Activated T-cell treated with anti-CD3 and anti-CD28 coated beads, Interleukin-2, amount 50 U/mL, for 24 hours (primary cell): ENCODE measurements around the gene HPSE2.
"Not testable (repeated sequence)": the region's sequence is repeated elsewhere in the genome, so short reads cannot be mapped to it uniquely, and the experiment has no call there.

ENCODE experiments used
- DNase-seq: peaks from one replicate; pipeline ENCODE4 v3.0.0-alpha.2; 2020
- H3K27ac Mint-ChIP-seq: 2 replicates; pipeline ENCODE4 v1.8.0; 2020; ENCODE audit warnings: mild to moderate bottlenecking, mixed read lengths
- H3K27me3 Mint-ChIP-seq: 2 replicates; pipeline ENCODE4 v1.8.0; 2020; ENCODE audit warnings: mixed read lengths
- H3K36me3 Mint-ChIP-seq: 2 replicates; pipeline ENCODE4 v1.8.0; 2020; ENCODE audit warnings: low read depth, mixed read lengths
- H3K4me1 Mint-ChIP-seq: 2 replicates; pipeline ENCODE4 v1.8.0; 2020; ENCODE audit warnings: low read depth, mixed read lengths
- H3K4me3 Mint-ChIP-seq: 2 replicates; pipeline ENCODE4 v1.8.0; 2020; ENCODE audit warnings: mild to moderate bottlenecking, moderate library complexity, mixed read lengths
- H3K9me3 Mint-ChIP-seq: 2 replicates; pipeline ENCODE4 v1.8.0; 2020; ENCODE audit warnings: mixed read lengths

The HPSE2 gene

DNA sequence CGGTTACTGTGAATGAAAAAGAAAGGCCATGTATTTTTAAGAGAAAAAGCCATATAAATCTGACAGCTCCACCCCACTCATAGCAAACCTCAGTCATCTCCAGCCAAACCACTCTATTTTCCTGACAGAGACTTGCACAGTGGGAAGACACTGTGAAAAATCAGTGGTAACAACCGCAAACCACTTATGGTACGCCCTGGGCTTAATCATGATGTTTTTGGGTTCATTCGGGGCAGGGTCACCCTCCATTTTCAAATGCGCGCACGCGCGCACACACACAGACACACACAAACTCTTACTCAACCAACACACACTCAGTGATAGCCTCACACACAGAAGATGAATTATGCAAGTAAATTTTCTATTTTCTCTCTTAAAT lies 706.9 kb downstream of the HPSE2 start:
- Mint-ChIP-seq H3K9me3 (no peaks in the 10 kb centered on the region), H3K27ac (no peak overlapping the region), H3K27me3 (peaks cover 6% of the 10 kb centered on the region), H3K4me1 (no peaks in the 10 kb centered on the region), H3K4me3 (no peak overlapping the region), H3K36me3 (no peaks in the 10 kb centered on the region)
- DNase-seq: no peak

DNA sequence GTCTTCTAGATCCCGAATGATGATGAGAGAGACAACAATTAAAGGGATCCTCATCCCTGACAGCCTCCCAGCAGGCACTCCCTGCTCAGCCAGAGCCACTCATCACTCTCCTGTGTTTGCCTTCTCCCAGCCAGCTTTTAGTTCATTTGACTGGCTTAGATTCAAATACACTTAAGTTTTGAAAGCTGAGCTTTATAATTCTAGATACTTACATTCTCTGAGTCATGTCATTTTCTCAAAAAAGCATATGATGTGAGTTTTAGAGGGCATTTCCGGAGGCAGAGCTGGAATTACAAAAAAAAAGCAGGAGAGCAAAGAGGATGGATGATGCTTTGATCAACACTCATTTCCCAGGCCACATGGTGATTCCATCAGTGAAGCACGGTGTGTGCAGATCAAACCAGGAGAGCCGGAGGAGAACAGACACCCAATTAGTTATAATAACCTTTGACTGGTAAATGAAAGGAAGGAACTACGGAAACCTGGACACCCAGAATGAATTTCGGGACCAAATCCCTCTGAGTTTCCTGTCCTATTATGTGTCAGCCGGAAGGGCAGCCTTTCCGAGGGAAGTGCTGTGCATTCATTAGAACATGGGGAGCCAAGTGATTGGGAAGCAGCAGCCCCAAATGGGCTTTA lies 707.4 kb downstream of the HPSE2 start:
- H3K27me3 Mint-ChIP-seq: peaks cover 6% of the 10 kb centered on the region
- no peak overlapping the region for H3K27ac Mint-ChIP-seq
- H3K9me3 Mint-ChIP-seq: no peaks in the 10 kb centered on the region
- DNase-seq: no peak
- no peaks in the 10 kb centered on the region for H3K4me1 Mint-ChIP-seq
- H3K36me3 Mint-ChIP-seq: no peaks in the 10 kb centered on the region
- no peak overlapping the region for H3K4me3 Mint-ChIP-seq

- Mint-ChIP-seq H3K27me3 (peaks cover 3% of the 10 kb centered on the region), H3K27ac (no peak overlapping the region), H3K4me3 (no peak overlapping the region), H3K4me1 (no peaks in the 10 kb centered on the region), H3K36me3 (no peaks in the 10 kb centered on the region), H3K9me3 (peaks cover 3% of the 10 kb centered on the region)
- DNase-seq: no peak
Observed at GRCh38 chr10:98525969-98526368, 709.7 kb downstream of the HPSE2 start.

DNA sequence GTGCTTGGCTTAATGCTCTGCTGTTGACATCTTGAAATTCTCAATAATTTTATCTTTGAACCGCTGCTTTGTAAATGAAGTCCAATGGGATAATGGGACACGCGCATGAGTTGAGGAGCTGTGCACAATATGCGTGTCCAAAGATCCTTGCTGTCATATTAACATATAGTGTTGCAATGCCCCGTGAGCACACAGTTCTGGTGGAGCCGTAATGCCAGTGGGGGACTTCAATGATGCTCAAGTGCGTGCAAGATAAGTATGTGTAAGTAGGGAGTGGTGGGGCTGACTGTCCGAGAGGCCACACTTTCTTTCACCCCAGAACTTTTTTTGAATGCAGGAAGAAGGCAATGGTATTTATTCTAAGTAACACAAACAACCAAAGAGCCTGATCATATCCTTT lies 711.5 kb downstream of the HPSE2 start:
- Mint-ChIP-seq H3K36me3 (no peaks in the 10 kb centered on the region), H3K4me3 (no peak overlapping the region), H3K9me3 (peaks cover 3% of the 10 kb centered on the region), H3K27ac (no peak overlapping the region), H3K27me3 (peaks cover 7% of the 10 kb centered on the region), H3K4me1 (no peaks in the 10 kb centered on the region)
- no peak for DNase-seq

DNA sequence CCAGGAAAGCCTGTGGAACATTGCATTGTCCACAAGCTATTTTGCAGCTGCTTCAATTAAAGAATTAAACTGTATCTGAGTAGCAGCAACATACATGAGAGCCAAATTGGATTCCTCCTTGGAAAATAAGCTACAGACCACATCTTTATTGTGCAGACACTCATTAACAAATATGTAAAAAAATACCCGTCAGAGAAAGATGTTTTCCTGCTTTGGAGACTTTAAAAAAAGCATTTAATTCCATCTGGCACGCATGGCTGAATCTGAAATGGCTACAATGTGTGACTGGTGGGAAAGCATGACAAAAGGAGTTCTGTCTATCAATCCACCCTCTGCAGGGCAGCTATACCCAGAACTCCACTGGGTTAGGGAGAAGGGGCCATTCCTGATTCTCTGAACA lies 715.8 kb downstream of the HPSE2 start:
- H3K4me3 Mint-ChIP-seq: no peak overlapping the region
- H3K27ac Mint-ChIP-seq: no peak overlapping the region
- DNase-seq: no peak
- H3K36me3 Mint-ChIP-seq: no peaks in the 10 kb centered on the region
- H3K9me3 Mint-ChIP-seq: peaks cover 3% of the 10 kb centered on the region
- H3K27me3 Mint-ChIP-seq: peaks cover 26% of the 10 kb centered on the region
- no peaks in the 10 kb centered on the region for H3K4me1 Mint-ChIP-seq

- peaks cover 3% of the 10 kb centered on the region for H3K9me3 Mint-ChIP-seq
- no peak overlapping the region for H3K27ac Mint-ChIP-seq
- peaks cover 27% of the 10 kb centered on the region for H3K27me3 Mint-ChIP-seq
- H3K4me3 Mint-ChIP-seq: no peak overlapping the region
- H3K36me3 Mint-ChIP-seq: no peaks in the 10 kb centered on the region
- no peaks in the 10 kb centered on the region for H3K4me1 Mint-ChIP-seq
- DNase-seq: no peak
Observed at GRCh38 chr10:98517672-98518071, 718.0 kb downstream of the HPSE2 start.

DNA sequence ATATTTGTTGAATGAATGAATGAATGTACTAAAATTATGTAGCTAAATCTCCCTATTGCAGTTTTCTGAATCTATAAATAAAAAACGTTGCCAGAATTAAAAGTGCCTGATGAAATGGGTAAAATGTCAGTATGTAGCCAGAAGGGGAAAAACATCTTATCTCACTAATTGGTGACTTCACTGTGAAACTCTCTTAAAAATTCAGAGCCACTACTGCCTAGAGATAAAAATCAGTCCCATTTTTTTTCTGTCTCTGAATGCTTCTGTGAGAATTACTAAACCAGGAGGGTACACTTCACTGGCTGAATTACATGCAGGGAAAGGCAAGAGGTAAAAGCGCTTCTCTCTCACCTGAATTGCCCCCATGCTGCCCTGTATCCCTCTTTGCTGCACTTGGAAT lies 719.3 kb downstream of the HPSE2 start:
- H3K27ac Mint-ChIP-seq: no peak overlapping the region
- H3K27me3 Mint-ChIP-seq: peaks cover 27% of the 10 kb centered on the region
- no peak overlapping the region for H3K4me3 Mint-ChIP-seq
- no peak for DNase-seq
- H3K9me3 Mint-ChIP-seq: peaks cover 2% of the 10 kb centered on the region
- no peaks in the 10 kb centered on the region for H3K36me3 Mint-ChIP-seq
- no peaks in the 10 kb centered on the region for H3K4me1 Mint-ChIP-seq

- no peaks in the 10 kb centered on the region for H3K9me3 Mint-ChIP-seq
- no peak for DNase-seq
- H3K27me3 Mint-ChIP-seq: peaks cover 22% of the 10 kb centered on the region
- H3K27ac Mint-ChIP-seq: no peak overlapping the region
- H3K4me3 Mint-ChIP-seq: no peak overlapping the region
- H3K4me1 Mint-ChIP-seq: no peaks in the 10 kb centered on the region
- H3K36me3 Mint-ChIP-seq: no peaks in the 10 kb centered on the region
Observed at GRCh38 chr10:98513704-98514103, 721.9 kb downstream of the HPSE2 start.

- no peaks in the 10 kb centered on the region for H3K36me3 Mint-ChIP-seq
- H3K27ac Mint-ChIP-seq: no peak overlapping the region
- H3K9me3 Mint-ChIP-seq: no peaks in the 10 kb centered on the region
- peaks cover 17% of the 10 kb centered on the region for H3K27me3 Mint-ChIP-seq
- no peaks in the 10 kb centered on the region for H3K4me1 Mint-ChIP-seq
- DNase-seq: no peak
- H3K4me3 Mint-ChIP-seq: no peak overlapping the region
Observed at GRCh38 chr10:98511876-98512275, 723.8 kb downstream of the HPSE2 start.

- DNase-seq: no peak
- Mint-ChIP-seq H3K4me3 (no peak overlapping the region), H3K9me3 (no peaks in the 10 kb centered on the region), H3K27ac (no peak overlapping the region), H3K4me1 (no peaks in the 10 kb centered on the region), H3K36me3 (no peaks in the 10 kb centered on the region), H3K27me3 (peaks cover 5% of the 10 kb centered on the region)
Observed at GRCh38 chr10:98510412-98510995, 725.1 kb downstream of the HPSE2 start.

GRCh38 chr10:98509745-98510144 lies 725.9 kb downstream of the HPSE2 start:
- Mint-ChIP-seq H3K9me3 (no peaks in the 10 kb centered on the region), H3K27me3 (peaks cover 2% of the 10 kb centered on the region), H3K36me3 (no peaks in the 10 kb centered on the region), H3K4me3 (no peak overlapping the region), H3K4me1 (no peaks in the 10 kb centered on the region), H3K27ac (no peak overlapping the region)
- DNase-seq: no peak

- H3K36me3 Mint-ChIP-seq, DNase-seq, H3K4me3 Mint-ChIP-seq, H3K9me3 Mint-ChIP-seq, H3K27ac Mint-ChIP-seq, H3K4me1 Mint-ChIP-seq: not testable (repeated sequence)
- peaks cover 40% of the 10 kb centered on the region for H3K27me3 Mint-ChIP-seq
Observed at GRCh38 chr10:98502535-98502934, 733.1 kb downstream of the HPSE2 start.

DNA sequence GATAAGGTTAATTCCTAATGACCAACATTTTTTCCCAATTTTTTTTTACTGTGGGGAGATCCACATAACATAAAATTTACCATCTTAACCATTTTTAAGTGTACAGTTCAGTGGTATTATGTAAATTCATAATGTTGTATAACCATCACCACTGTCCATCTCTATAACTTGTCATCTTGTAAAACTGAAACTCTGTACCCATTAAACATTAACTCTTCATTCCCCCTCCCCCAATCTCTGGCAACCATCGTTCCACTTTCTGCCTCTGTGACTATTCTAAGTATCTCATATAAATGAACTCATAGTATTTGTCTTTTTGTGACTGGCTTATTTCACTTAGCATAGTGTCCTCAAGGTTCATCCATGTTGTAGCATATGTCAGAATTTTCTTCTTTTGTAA lies 742.9 kb downstream of the HPSE2 start:
- H3K27me3 Mint-ChIP-seq: peaks cover 14% of the 10 kb centered on the region
- peaks cover 19% of the 10 kb centered on the region for H3K9me3 Mint-ChIP-seq
- no peaks in the 10 kb centered on the region for H3K4me1 Mint-ChIP-seq
- no peak for DNase-seq
- H3K36me3 Mint-ChIP-seq: no peaks in the 10 kb centered on the region
- no peak overlapping the region for H3K4me3 Mint-ChIP-seq
- H3K27ac Mint-ChIP-seq: no peak overlapping the region

GRCh38 chr10:98489561-98490481 lies 745.8 kb downstream of the HPSE2 start:
- Mint-ChIP-seq H3K4me3 (no peak overlapping the region), H3K36me3 (no peaks in the 10 kb centered on the region), H3K4me1 (no peaks in the 10 kb centered on the region), H3K9me3 (peaks cover 5% of the 10 kb centered on the region), H3K27me3 (peaks cover 12% of the 10 kb centered on the region), H3K27ac (no peak overlapping the region)
- DNase-seq: no peak
